GM23338 (cell line): ENCODE measurements around the gene ITIH5. TPM values are rescaled to one million over a fixed set of nuclear protein-coding genes. Genes with fewer than 3 reads are reported as not detected.

Source experiments
- ATAC-seq: fragments of 200-7000 bp; cut with Tn5 transposase; 3 replicates; pipeline ENCODE4 v1.9.1; 2020
- DNase-seq: peaks from one replicate; pipeline ENCODE4 v3.0.0-alpha.2; 2015; ENCODE audit warnings: low spot score
- H2AFZ ChIP-seq: fragments of 200-600 bp; sonication (generic); 2 replicates; pipeline ENCODE4 v1.8.0; 2016; ENCODE audit warnings: antibody characterized with exemption, mild to moderate bottlenecking, moderate library complexity
- H3F3A ChIP-seq: fragments of 200-600 bp; sonication (generic); replicated peaks from 2 replicates; pipeline ENCODE4 v1.8.0; 2017; ENCODE audit warnings: antibody characterized with exemption, mixed run types, low read depth
- H3K27ac ChIP-seq: fragments of 200-600 bp; sonication (generic); 2 replicates; pipeline ENCODE4 v1.6.1; 2016; ENCODE audit warnings: low read depth
- H3K27me3 ChIP-seq: fragments of 200-600 bp; sonication (generic); 2 replicates; pipeline ENCODE4 v1.8.0; 2016; ENCODE audit warnings: mild to moderate bottlenecking, mixed run types, moderate library complexity; ENCODE audit not compliant: insufficient read depth
- H3K36me3 ChIP-seq: fragments of 200-600 bp; sonication (generic); 2 replicates; pipeline ENCODE4 v1.8.0; 2016; ENCODE audit warnings: mild to moderate bottlenecking; ENCODE audit not compliant: insufficient read depth
- H3K4me1 ChIP-seq: fragments of 200-600 bp; sonication (generic); 2 replicates; pipeline ENCODE4 v1.8.0; 2016; ENCODE audit warnings: mild to moderate bottlenecking, moderate library complexity; ENCODE audit not compliant: insufficient read depth
- H3K4me2 ChIP-seq: fragments of 200-600 bp; sonication (generic); 2 replicates; pipeline ENCODE4 v1.7.1; 2017; ENCODE audit warnings: mixed run types
- H3K4me3 ChIP-seq: fragments of 200-600 bp; sonication (generic); 2 replicates; pipeline ENCODE4 v1.6.1; 2016; ENCODE audit warnings: mixed run types
- H3K79me2 ChIP-seq: fragments of 200-600 bp; sonication (generic); replicated peaks from 2 replicates; pipeline ENCODE4 v1.8.0; 2017; ENCODE audit warnings: mild to moderate bottlenecking; ENCODE audit not compliant: insufficient read depth
- H3K9me2 ChIP-seq: fragments of 200-600 bp; sonication (generic); 2 replicates; pipeline ENCODE4 v1.8.0; 2017; ENCODE audit not compliant: insufficient read depth
- H4K20me1 ChIP-seq: fragments of 200-600 bp; sonication (generic); replicated peaks from 2 replicates; pipeline ENCODE4 v1.8.0; 2017; ENCODE audit warnings: mild to moderate bottlenecking; ENCODE audit not compliant: insufficient read depth
- H3K27ac Mint-ChIP-seq: 2 replicates; pipeline ENCODE4 v1.8.0; 2020; ENCODE audit warnings: inconsistent platforms, mild to moderate bottlenecking, moderate library complexity, mixed read lengths
- H3K27me3 Mint-ChIP-seq: 3 replicates; pipeline ENCODE4 v1.8.0; 2022; ENCODE audit warnings: low read depth, mild to moderate bottlenecking, moderate library complexity, mixed read lengths, inconsistent platforms; ENCODE audit not compliant: insufficient read depth, poor library complexity
- H3K36me3 Mint-ChIP-seq: 3 replicates; pipeline ENCODE4 v1.8.0; 2021; ENCODE audit warnings: low read depth, mild to moderate bottlenecking, inconsistent platforms, moderate library complexity, mixed read lengths
- H3K4me1 Mint-ChIP-seq: 3 replicates; pipeline ENCODE4 v1.8.0; 2020; ENCODE audit warnings: mild to moderate bottlenecking, inconsistent platforms, mixed read lengths
- H3K4me3 Mint-ChIP-seq: 3 replicates; pipeline ENCODE4 v1.8.0; 2021; ENCODE audit warnings: moderate library complexity, mild to moderate bottlenecking, inconsistent platforms, mixed read lengths
- H3K9me3 Mint-ChIP-seq: 3 replicates; pipeline ENCODE4 v1.8.0; 2020; ENCODE audit warnings: moderate library complexity, mild to moderate bottlenecking, inconsistent platforms, mixed read lengths
- CREB1 ChIP-seq: fragments of 250-450 bp; sonication (Bioruptor Pico); IDR thresholded peaks from 2 replicates; pipeline ENCODE4 v1.5.0; 2020; ENCODE audit warnings: low read depth, mild to moderate bottlenecking, moderate library complexity
- CTCF ChIP-seq, 2 experiments: fragments of 200-600 bp in 1 of 2; sonication (generic) in 1 of 2; conservative IDR thresholded peaks; 2 replicates each; pipeline versions ENCODE4 v1.5.1 to v1.6.1; 2016 to 2017; ENCODE audit warnings: antibody characterized with exemption in 2 of 2, low read depth in 2 of 2, mild to moderate bottlenecking in 2 of 2, moderate library complexity in 1 of 2
- ETS1 ChIP-seq: IDR thresholded peaks from 2 replicates; pipeline ENCODE4 v1.6.1; 2016; ENCODE audit warnings: antibody characterized with exemption
- EZH2 ChIP-seq: fragments of 200-600 bp; sonication (generic); IDR thresholded peaks from one replicate; pipeline ENCODE4 v1.8.0; 2017; ENCODE audit warnings: antibody characterized with exemption, mild to moderate bottlenecking, low read depth; ENCODE audit not compliant: unreplicated experiment
- EZH2phosphoT487 ChIP-seq: fragments of 200-600 bp; sonication (generic); IDR thresholded peaks from one replicate; pipeline ENCODE4 v1.8.1; 2018; ENCODE audit warnings: antibody characterized with exemption; ENCODE audit not compliant: unreplicated experiment
- JUNB ChIP-seq: IDR thresholded peaks from one replicate; pipeline ENCODE4 v1.6.1; 2016; ENCODE audit warnings: antibody characterized with exemption; ENCODE audit not compliant: unreplicated experiment
- NANOG ChIP-seq: IDR thresholded peaks from 2 replicates; pipeline ENCODE4 v1.6.1; 2016; ENCODE audit warnings: antibody characterized with exemption, borderline replicate concordance
- POLR2AphosphoS5 ChIP-seq: IDR thresholded peaks from 2 replicates; pipeline ENCODE4 v1.6.1; 2016; ENCODE audit warnings: antibody characterized with exemption, low read depth
- STAT1 ChIP-seq: IDR thresholded peaks from one replicate; pipeline ENCODE4 v1.6.1; 2016; ENCODE audit warnings: antibody characterized with exemption; ENCODE audit not compliant: unreplicated experiment
- ZNF114 ChIP-seq: fragments of 250-450 bp; sonication (Bioruptor Pico); IDR thresholded peaks from 2 replicates; pipeline ENCODE4 v1.5.0; 2020; ENCODE audit warnings: mild to moderate bottlenecking, moderate library complexity
- ZNF331 ChIP-seq: fragments of 250-450 bp; sonication (Bioruptor Pico); IDR thresholded peaks from 2 replicates; pipeline ENCODE4 v1.5.0; 2020; ENCODE audit warnings: low read depth, mild to moderate bottlenecking, moderate library complexity
- polyA plus RNA-seq: library from polyadenylated mRNA; unstranded; fragments of >200 nt; fragmentation: Nextera tagmentation; extraction: Ambion mirVana; gene quantifications from 2 replicates; pipeline ENCODE4 v1.2.1, GENCODE V29; 2016
- total RNA-seq: library from RNA; depleted of rRNA; stranded (reverse); fragments of >200 nt; shearing (Covaris generic); gene quantifications from 2 replicates; pipeline ENCODE4 v1.2.3, GENCODE V29; 2014

ITIH5 gene
- total and polyA plus RNA-seq, 2 experiments from 2014 or later, result 0.99 to 2.2 TPM

GRCh38 chr10:7571981-7572380, 94.8 kb downstream of the ITIH5 start (continued):
- no peak for TF ChIP-seq EZH2phosphoT487
- no peak for TF ChIP-seq ZNF331 (CRISPR knock-in tag)
- TF ChIP-seq JUNB, result no peak
- no peak for TF ChIP-seq CREB1 (CRISPR knock-in tag)
- no peak for TF ChIP-seq ZNF114 (CRISPR knock-in tag)
- TF ChIP-seq STAT1, result no peak
- TF ChIP-seq POLR2AphosphoS5, result no peak
- TF ChIP-seq EZH2, result no peak
- no peak for TF ChIP-seq ETS1

GRCh38 chr10:7567911-7568620, 98.7 kb downstream of the ITIH5 start:
- DNase-seq (no peak), ATAC-seq (no peak)
- H2AFZ ChIP-seq, result no peak overlapping the region
- TF ChIP-seq ZNF331 (CRISPR knock-in tag) (no peak), NANOG (no peak), CREB1 (CRISPR knock-in tag) (no peak), JUNB (no peak), STAT1 (no peak), CTCF (conservative IDR thresholded peaks at IDR 0.05; ENCODE audit: low read depth in 2 of 2) (no peak), POLR2AphosphoS5 (no peak), EZH2phosphoT487 (no peak), ETS1 (no peak)
- Mint-ChIP-seq H3K27ac (no peak overlapping the region), H3K27me3 (peaks cover 8% of the 10 kb centered on the region), H3K36me3 (no peaks in the 10 kb centered on the region), H3K4me3 (no peak overlapping the region), H3K9me3 (no peaks in the 10 kb centered on the region), H3K4me1 (peaks cover 2% of the 10 kb centered on the region; the same call in 1 of the 3 replicates)
- no peaks in the 10 kb centered on the region for H3F3A ChIP-seq
- H3K4me2 ChIP-seq, result no peak overlapping the region
- H3K27me3 ChIP-seq, result no peaks in the 10 kb centered on the region
- H3K27ac ChIP-seq, result no peak overlapping the region
- H3K4me3 ChIP-seq, result no peak overlapping the region
- H4K20me1 ChIP-seq, result no peaks in the 10 kb centered on the region
- H3K79me2 ChIP-seq, result no peaks in the 10 kb centered on the region
- no peaks in the 10 kb centered on the region for H3K9me2 ChIP-seq
- H3K4me1 ChIP-seq, result no peaks in the 10 kb centered on the region
- no peaks in the 10 kb centered on the region for H3K36me3 ChIP-seq
